Mucosa of gallbladder (tissue), 1 donor: ENCODE results near the gene ZBTB12. TPM values are rescaled to one million over a fixed set of nuclear protein-coding genes. Genes with fewer than 3 reads are reported as not detected.

Experiments used
- DNase-seq: peaks from one replicate; pipeline ENCODE4 v3.0.0-alpha.2; 2020; ENCODE audit warnings: low spot score
- total RNA-seq: library from RNA; stranded (reverse); gene quantifications from one replicate; pipeline ENCODE4 v1.2.1, GENCODE V29; 2021
- donor health status: DM: no; HTN: no; CAD: no.

The ZBTB12 gene
- total RNA-seq, 1 donor from 2014 or later = 11.8 TPM

DNA sequence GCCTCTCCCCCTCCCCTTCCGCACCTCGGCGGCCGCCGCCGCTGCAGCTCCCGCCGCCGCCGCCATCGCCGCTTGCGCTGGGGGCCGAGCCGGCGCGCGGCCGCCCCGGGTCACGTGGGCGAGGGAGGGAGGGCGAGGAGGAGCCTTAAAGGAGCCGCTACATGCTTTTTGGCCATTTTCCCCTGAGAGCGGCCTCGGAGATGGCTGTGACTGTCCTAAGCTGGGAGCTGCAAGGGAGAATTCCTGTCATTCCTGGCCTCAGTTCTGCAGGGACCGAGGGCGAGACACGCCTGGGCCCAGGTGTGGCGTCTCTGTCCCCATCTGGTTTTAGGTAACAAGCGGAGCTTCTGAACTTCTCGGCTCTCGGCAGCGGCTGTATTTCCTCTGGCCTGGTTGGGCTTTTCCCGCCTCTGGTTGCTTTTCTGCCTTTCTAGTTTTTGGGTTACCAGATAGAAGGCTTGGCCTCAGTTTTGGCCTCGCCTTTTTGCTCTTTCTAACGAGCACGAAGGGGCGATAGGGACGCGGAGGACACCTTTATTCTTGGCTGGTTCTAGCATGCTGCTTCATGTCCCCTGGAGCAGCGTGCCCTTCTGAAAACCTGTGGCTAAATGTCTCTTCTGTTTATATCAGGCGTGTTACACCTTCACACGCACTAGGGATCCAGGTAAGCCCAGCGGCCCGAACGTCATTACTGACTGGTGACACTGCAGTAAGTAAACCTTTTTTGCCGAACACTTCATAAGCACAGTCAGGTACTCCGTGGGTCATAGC is 4.1 kb downstream of the ZBTB12 start, which contains the start of gene EHMT2:
Gene EHMT2 (minus strand): TSS at position 87 of the 771 bp plus-strand sequence. CDS start 21 bp downstream, at position 66.
- DNase-seq = peak; percentile 84

- no peak for DNase-seq
Observed at GRCh38 chr6:31896856-31897611, 4.9 kb downstream of the ZBTB12 start.

DNA sequence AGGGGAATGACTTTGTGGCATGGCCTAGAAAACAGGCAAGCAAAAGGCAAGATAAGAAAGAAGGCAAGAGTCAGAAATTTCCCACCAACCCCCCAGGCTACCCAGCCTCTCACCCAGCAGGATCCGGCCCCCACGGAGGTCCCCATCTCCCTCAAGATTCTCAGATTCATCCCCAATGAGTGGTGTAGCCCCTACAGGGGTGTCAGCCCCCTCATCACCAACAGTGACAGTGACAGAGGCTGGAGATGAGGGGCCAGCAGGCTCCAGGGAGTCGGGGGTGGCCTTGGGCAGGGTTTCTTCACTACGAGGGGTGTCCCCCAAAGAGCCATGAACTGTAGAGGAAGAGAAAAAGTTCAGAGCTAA is 5.4 kb downstream of the ZBTB12 start:
- DNase-seq = no peak

DNA sequence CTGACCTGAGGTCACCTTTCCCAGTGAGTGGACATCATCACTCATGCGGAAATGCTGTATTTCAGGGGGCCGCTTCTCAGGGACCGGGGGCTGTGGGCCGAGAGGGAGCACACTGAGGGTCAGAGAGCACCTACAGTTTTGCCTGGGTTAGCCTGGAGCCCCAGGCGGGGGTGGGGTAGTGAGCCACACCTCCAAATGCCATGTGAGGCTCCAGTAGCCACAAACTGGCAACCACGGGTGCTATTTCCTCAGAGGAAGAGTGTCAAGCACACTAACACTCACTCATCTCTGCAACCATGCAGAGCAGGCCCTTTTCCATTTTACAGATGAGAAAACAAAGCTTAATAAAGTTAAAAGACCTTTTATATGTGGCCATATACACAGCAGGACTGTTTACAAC is 9.1 kb downstream of the ZBTB12 start:
- no peak for DNase-seq

- DNase-seq = no peak
Observed at GRCh38 chr6:31889331-31889972, 12.4 kb downstream of the ZBTB12 start.

DNA sequence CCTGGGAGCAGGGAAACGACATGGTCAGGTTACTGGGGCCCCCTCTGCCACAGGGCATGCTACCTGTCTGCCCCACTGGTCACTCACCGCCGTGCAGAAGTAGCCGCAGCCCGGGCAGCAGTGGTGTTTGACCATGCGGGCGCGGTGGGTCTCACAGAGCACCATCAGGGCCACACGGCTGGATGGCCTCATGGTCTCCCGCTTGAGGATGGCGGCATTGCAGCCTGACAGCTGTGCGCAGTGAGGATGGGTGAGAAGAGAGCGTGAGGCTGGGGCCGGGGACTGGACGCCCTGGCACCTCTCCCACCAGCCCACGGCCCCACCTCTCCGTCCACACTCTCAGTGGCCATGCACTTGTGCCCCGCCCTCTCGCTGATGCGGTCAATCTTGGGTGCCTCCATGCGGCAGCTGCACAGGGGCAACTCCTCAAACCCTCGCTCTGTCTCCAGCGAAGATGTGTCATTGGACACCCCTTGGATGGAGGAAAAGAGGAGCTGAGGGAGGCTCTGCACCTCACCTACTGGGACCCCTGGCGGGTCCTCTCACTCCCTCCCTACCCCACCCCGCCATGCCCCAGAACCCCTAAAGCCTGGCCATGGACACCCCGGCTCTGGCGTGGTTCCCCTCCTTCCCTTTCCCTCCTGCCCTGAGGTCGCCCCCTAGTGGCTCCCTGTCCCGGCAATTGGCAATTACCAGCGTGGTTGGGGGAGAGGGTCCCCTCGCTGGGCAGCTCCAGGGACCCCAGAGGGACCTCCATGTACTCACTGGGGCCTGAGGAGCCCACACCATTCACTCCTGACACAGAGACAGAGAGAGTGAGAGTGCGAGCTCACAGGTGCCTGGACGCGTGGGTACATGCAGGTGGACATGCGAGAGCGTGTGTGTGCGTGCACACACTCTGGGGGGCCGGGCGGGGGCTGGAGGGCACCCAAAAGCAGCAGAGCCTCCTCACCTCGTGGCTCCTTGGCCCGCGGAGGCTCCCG is 13.3 kb downstream of the ZBTB12 start:
- DNase-seq = no peak

DNA sequence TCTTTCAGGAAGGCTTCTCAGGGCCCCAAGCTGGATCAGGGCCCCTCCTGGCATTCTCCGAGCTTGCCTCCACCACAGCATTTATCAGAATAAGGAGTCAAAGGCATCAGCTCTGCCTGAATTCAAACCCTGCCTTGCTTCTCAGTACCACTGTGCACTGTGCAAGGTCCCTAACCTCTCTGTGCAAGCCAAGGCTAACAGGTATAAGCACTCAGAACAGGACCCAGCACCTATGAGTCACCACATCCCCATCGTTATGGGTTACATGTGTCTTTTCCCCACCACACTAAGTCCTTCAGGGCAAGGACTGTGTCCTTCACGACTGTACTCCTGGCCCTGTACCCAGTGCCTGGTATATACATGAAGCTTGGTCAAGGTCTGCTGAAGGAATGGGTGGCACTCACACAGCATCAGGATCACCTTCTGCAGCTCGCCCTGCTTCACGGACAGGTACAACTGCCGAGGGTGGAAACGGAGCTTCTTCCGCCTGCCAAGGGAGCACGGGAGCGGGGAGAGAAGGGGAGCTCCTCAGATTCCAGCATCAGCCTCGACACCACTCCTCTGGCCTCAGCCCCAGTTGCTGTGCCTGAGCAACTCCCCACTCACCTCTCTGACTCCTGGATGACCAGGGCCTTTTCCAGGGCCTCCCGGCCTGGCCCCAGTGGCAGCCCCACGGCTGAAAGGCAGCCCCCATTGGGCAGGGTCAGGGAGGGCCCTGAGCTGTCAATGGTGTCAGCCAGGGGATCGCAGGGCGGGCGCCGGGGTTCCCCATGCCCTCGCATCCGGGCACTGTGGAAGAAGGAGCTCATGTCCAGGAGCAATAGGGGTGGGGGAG is 14.5 kb downstream of the ZBTB12 start:
- DNase-seq = no peak

GRCh38 chr6:31886541-31886991 is 15.3 kb downstream of the ZBTB12 start:
- no peak for DNase-seq

- no peak for DNase-seq
Observed at GRCh38 chr6:31884528-31885035, 17.3 kb downstream of the ZBTB12 start.

- no peak for DNase-seq
Observed at GRCh38 chr6:31883676-31884075, 18.2 kb downstream of the ZBTB12 start.

DNA sequence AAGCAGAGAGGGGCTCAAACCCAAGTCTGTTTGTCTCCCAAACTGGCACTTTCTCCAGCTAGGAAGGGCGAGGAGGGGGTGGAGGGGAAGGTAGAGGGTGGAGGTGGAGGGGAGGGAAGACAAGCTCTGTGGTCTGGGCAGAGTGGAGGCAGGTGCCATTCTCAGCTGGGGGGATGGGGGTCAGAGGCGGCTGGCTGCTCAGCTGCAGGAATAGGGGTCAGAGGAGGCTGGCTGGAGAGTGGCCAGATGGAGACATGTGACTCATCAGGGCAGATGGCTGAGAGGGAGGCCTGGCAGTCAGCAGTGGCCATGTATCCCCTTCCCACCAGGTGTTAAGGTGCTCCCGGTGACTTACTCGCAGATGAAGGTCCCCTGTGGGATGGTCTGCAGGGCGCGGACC is 19.5 kb downstream of the ZBTB12 start:
- no peak for DNase-seq

GRCh38 chr6:31881136-31881859 is 20.6 kb downstream of the ZBTB12 start:
- DNase-seq = no peak

GRCh38 chr6:31880616-31881015 is 21.3 kb downstream of the ZBTB12 start:
- DNase-seq = no peak

DNA sequence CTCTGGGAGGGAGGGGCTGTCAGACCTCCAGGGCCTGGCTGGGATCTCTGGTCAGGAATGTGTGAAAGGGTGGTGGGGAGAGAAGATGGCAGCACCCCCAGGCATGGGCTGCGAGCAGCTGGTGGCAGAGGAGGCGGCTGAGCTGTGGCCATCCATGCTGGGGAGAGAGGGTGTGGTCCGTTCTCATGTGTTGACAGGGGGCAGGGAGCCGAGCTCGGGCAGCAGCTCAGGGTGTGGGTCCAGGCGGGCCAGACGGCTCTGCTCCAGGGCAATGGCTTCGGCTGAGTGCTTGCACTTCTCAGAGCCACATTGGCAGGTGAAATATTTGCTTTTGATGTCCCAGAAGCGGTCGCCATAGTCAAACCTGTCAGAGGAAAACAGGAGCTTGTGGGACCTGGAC is 22.0 kb downstream of the ZBTB12 start:
- DNase-seq = no peak

- no peak for DNase-seq
Observed at GRCh38 chr6:31879143-31879542, 22.7 kb downstream of the ZBTB12 start.

DNA sequence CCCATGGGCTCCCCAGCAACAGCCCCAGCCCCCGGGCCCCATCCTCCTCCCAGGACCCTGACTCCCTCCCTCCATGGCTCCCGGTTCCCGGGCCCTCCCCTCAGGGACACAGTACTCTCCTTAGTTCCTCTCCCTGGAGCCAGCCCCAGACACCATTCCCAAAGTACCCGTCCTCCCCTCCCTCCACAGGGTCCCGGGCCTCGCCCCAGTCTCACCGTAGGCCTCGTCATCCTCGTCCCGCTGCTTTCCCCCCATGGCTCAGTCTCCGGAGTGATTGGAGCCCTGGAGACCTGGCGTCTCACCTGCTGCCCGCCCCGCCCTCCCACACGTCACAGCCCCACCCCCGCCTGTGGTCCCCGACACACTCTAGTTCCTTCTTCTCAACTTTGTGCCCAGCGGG is 23.2 kb downstream of the ZBTB12 start, which contains the start of gene SLC44A4:
Gene SLC44A4 (minus strand): TSS at position 272 of the 400 bp plus-strand sequence. CDS start 17 bp downstream, at position 255.
- DNase-seq = peak; percentile 52

- no peak for DNase-seq
Observed at GRCh38 chr6:31878222-31878621, 23.7 kb downstream of the ZBTB12 start.

GRCh38 chr6:31877651-31878161 is 24.2 kb downstream of the ZBTB12 start:
- peak; percentile 90 for DNase-seq

GRCh38 chr6:31877125-31877650 is 24.7 kb downstream of the ZBTB12 start:
- DNase-seq = peak; percentile 51
